Glomerular visceral epithelial cell (primary cell): ENCODE measurements around the gene FEZ2.

ENCODE experiments used
- DNase-seq: peaks from one replicate; pipeline ENCODE4 v3.0.0-alpha.2; 2016; ENCODE audit errors: extremely low spot score

Gene FEZ2

GRCh38 chr2:36561237-36561944, 36.6 kb downstream of the FEZ2 start:
- DNase-seq: peak; percentile 81

GRCh38 chr2:36560726-36561125, 37.2 kb downstream of the FEZ2 start:
- DNase-seq: no peak

GRCh38 chr2:36559221-36559942, 38.6 kb downstream of the FEZ2 start:
- no peak for DNase-seq

- no peak for DNase-seq
These were observed 41.1 kb downstream of the FEZ2 start for GRCh38 chr2:36556842-36557241.

- no peak for DNase-seq
These were observed 42.2 kb downstream of the FEZ2 start for GRCh38 chr2:36555789-36556188.

GRCh38 chr2:36554531-36554930, 43.4 kb downstream of the FEZ2 start:
- DNase-seq: no peak

- no peak for DNase-seq
These were observed 44.3 kb downstream of the FEZ2 start for GRCh38 chr2:36553683-36554082.

GRCh38 chr2:36550006-36550405, 48.0 kb downstream of the FEZ2 start:
- no peak for DNase-seq

- no peak for DNase-seq
These were observed 48.8 kb downstream of the FEZ2 start for GRCh38 chr2:36549165-36549574.

- no peak for DNase-seq
These were observed 50.1 kb downstream of the FEZ2 start for GRCh38 chr2:36547906-36548305.

GRCh38 chr2:36545871-36546416, 52.0 kb downstream of the FEZ2 start:
- no peak for DNase-seq

- no peak for DNase-seq
These were observed 53.2 kb downstream of the FEZ2 start for GRCh38 chr2:36544638-36545338.

- no peak for DNase-seq
These were observed 55.9 kb downstream of the FEZ2 start for GRCh38 chr2:36541891-36542595.

- no peak for DNase-seq
These were observed 56.8 kb downstream of the FEZ2 start for GRCh38 chr2:36540986-36541754.

GRCh38 chr2:36539631-36540030, 58.3 kb downstream of the FEZ2 start:
- DNase-seq: peak; percentile 15

- no peak for DNase-seq
These were observed 59.6 kb downstream of the FEZ2 start for GRCh38 chr2:36538335-36538734.

- DNase-seq: no peak
These were observed 61.2 kb downstream of the FEZ2 start for GRCh38 chr2:36536776-36537175.

- DNase-seq: no peak
These were observed 62.9 kb downstream of the FEZ2 start for GRCh38 chr2:36535099-36535498.

GRCh38 chr2:36534275-36534799, 63.6 kb downstream of the FEZ2 start:
- DNase-seq: no peak

GRCh38 chr2:36530983-36531354, 67.0 kb downstream of the FEZ2 start:
- DNase-seq: no peak
